Measurements from ENCODE around the gene OXCT2.

The OXCT2 gene

DNA sequence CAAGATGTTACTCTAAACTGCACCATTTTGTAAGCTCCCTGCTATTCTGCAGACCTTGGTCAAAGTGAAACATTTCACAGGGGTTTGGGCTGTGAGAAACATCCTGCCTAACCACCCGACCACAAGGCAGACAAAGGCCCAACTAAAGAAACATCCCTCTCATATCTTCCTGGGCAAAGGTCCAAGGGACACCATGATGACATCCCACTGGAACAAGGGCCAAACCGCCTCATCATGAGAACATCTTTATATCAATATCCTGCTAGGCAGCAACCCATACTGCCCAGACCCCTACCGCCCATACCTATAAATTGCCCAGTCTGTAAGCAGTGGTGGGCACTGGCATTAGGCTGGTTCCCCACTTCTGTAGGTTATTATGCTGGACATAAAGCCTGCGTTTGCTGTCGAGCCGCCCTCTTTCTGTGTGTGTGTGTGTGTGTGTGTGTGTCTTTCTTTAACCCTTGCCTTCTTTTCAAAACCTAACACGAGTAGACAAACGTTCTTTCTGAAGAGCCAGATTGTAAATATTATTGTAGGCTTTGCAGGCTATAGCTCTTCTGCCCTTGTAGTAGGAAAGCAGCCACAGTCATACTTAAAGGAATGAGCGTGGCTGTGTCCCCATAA lies 33.5 kb downstream of the OXCT2 start:
- DNase-seq: no peak

DNA sequence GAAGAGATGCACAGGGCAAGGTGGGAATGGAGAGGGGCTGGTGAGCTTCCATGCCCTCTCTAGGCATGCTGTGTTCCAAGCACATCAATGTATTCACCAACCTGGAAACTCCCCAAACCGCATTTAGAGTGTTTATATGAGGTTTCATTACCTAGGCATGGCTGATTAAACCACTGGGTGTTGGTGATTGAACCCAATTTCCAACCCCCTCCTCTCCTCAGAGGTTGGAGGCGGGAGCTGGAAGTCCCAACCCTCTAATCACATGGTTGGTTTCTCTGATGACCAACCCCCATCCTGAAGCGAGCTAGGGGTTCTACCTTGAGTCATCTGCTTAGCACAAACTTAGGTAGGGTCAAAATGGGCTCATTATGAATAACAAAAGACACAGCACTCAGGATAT lies 35.4 kb downstream of the OXCT2 start:
- DNase-seq: no peak

GRCh38 chr1:39733161-39733560 lies 38.0 kb downstream of the OXCT2 start:
- DNase-seq: peak in 43 of 56 donors; percentile 6 to 90 (median 54)

GRCh38 chr1:39732730-39733129 lies 38.4 kb downstream of the OXCT2 start:
- no peak for DNase-seq

DNA sequence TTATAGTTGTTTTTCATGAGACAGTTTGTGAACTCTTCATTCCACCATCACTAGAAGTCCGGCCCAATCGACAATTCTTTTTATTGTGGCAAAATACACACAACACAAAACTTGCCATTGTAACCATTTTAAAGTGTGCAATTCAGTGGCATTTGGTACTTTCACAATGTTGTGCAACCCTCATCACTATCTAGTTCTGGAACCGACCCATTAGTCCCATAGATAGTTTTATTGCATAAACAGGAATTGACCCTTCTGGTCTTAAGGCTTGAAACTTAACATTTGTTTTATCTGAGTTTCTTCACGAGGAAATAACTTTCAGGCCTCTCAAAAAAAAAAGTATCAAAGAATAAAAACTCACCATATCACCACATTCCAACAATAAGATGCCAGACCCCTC lies 41.3 kb downstream of the OXCT2 start:
- no peak for DNase-seq

DNA sequence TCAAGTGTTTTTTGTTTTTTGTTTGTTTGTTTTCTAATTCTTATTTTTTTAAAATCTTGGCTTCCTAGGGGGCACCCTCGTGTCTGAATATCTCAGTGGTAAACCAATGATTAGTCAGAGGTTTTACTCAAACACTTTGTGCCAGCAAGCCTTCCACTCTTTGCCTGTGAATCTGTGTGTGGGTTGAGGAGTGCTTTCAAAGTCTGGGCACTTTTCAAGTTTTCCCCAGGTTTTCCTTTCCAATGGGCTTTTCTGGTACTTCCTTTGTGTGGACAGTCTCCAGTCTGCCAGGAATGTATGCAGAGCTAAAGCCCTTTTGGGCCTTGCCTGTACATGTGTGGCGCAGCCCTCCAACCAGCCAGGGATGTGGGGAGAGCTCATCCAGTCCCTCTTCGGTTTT lies 42.1 kb downstream of the OXCT2 start:
- DNase-seq: no peak

- DNase-seq: no peak
Observed at GRCh38 chr1:39727932-39728317, 43.2 kb downstream of the OXCT2 start.

DNA sequence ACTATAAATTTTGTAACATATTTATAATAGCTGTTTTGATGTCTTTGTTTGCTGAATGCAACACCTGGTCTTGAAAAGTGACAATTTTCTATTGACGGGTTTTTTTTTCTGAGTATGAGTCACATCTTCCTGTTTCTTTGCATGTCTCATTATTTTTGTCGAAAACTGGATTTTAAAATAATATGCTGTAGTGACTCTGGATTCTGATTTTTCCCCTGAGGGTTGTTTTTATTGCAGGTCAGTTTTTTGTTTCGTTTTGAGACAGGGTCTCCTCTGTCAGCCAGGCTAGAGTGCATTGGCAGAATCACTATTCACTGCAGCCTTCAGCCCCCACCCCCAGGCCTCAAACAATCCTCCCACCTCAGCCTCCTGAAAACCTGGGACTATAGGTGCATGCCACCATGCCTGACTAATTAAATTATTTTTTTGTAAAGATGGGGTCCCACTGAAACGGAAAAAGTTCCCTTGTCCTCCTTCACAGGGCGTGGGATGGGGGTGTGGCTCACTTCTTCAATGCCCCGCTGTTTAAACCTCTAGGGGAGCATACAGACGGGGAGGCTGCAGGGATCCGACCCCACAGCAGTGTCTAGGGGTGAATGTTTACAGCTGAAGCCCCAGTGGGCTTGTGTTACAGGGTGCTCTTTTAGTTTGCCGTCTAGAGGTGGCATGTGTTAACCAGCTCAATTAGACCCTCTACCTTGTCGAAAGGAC lies 43.8 kb downstream of the OXCT2 start:
- DNase-seq: no peak

DNA sequence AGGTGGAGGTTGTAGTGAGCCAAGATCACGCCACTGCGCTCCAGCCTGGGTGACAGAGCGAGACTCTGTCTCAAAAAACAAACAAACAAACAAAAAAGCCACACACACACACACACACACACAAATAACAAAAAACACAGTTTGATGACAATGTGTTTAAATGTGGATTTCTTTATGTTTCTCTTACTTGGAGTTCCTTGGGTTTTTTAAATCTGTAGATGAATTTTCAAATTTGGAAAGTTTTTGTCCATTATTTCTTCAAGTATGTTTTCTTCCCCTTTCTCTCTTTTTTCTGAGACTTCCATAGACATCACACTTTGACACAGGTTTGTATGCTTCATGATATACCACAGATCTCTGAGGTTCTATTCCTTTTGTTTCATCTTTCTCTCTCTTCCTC lies 44.5 kb downstream of the OXCT2 start:
- DNase-seq: no peak

DNA sequence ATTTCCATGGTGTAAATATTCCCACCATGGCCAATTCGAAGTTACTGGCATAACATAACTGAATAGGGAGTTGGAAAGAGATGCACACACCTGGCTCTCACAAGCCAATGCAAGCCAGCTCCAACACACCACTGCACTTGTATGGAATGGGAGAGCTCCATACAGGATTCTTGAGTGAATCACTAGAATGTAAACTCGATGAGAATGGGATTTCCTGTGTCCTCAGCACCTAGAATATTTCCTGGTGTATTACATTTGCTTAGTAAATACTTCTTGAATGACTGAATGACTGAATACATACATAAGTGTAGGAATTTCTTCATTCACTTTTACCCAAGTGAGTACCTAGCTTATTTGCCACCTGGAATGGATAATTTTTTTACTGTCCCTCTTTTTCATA lies 48.7 kb downstream of the OXCT2 start:
- no peak for DNase-seq

DNA sequence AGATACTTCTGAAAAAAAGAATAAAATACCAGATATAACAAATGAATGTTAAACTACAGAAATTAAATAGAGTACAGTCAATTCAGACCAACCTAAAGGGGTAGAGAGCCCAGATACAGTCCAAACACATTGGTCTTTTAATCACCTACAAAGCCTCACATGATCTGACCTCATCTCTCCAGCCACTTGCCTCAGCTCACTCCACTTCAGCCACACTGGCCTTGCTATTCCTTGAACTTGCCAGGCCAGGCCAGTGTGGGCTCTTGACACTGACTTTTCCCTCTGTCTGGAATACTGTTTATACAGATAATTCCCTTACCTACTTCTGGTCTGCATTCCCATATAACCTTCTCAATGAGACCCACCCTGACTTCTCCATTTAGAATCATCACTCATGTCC lies 49.5 kb downstream of the OXCT2 start:
- no peak for DNase-seq

DNA sequence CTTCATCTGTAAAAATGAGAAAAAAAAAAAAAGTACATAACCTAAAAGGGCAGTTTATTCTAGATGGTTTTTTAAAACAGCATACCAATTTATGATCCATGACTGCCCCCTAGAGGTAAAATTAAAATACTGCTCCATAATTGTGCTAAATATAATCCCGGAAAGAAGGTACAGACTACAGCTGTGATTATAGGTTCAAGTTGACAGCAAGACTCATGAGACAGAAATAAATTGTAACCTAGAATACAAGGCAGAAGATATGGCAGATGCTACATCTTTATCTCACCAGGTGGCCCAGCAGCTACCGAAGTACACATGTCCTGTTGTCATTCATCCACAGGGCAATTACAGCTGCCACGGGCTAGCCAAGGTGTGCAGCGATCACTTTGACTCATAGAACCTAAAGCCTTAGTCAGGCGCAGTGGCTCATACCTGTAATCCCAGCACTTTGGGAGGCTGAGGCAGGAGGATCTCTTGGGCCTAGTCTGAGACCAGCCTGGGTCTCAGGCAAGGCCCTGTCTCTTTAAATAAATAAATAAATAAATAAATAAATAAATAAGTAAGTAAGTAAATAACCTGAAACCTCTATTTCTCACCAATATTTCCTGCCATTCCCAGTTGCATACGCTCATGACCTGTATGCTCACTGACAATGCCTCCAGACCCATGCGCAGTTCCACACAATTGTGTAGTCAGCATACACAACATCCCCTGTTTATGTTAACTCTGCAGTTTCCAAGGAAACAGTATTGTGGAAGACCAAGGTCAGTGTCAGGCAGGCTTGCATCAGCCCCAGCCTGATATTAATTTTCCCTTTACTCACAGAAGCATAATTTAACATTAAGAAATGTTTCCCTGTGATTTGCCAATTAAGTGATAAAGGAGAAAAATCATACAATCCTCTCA lies 50.8 kb downstream of the OXCT2 start:
- peak in 1 of 56 donors; percentile 2 for DNase-seq
